ENCODE data around the gene TTLL10.

- TF ChIP-seq CTCF (IDR thresholded peaks at IDR 0.05) (no peak), POLR2A (IDR thresholded peaks at IDR 0.05) (no peak)
Measured at GRCh38 chr1:1227386-1227785, 53.7 kb downstream of the TTLL10 start.

All from esophagus squamous epithelium (tissue), 4 donors.